Mesenchymal stem cell (in vitro differentiated cells and primary cell): ENCODE data around the gene FZD10.

Experiments used
- DNase-seq: peaks from one replicate; pipeline ENCODE4 v3.0.0-alpha.2; 2013
- H2AFZ ChIP-seq: one replicate; pipeline ENCODE4 v1.6.1; 2013; ENCODE audit warnings: low read depth, mild to moderate bottlenecking, control low read depth, inconsistent platforms, low read length, moderate library complexity
- H2AK5ac ChIP-seq: 2 replicates; pipeline ENCODE4 v1.6.1; 2013; ENCODE audit warnings: low read length, moderate library complexity, mild to moderate bottlenecking, inconsistent platforms; ENCODE audit not compliant: severe bottlenecking
- H2BK120ac ChIP-seq: one replicate; pipeline ENCODE4 v1.6.1; 2013; ENCODE audit warnings: low read depth, mild to moderate bottlenecking, inconsistent platforms, low read length, moderate library complexity
- H2BK12ac ChIP-seq, 2 experiments: one replicate each; pipeline ENCODE4 v1.6.1; 2013; ENCODE audit warnings: inconsistent platforms in 2 of 2, low read length in 2 of 2, mild to moderate bottlenecking in 2 of 2, moderate library complexity in 2 of 2, control low read depth in 1 of 2
- H2BK15ac ChIP-seq: one replicate; pipeline ENCODE4 v1.6.1; 2013; ENCODE audit warnings: mild to moderate bottlenecking, low read depth, inconsistent platforms; ENCODE audit not compliant: poor library complexity, severe bottlenecking
- H2BK5ac ChIP-seq: 2 replicates; pipeline ENCODE4 v1.6.1; 2013; ENCODE audit warnings: low read depth, mild to moderate bottlenecking, low read length, control low read depth, inconsistent platforms; ENCODE audit not compliant: poor library complexity, severe bottlenecking
- H3K14ac ChIP-seq, 2 experiments: one replicate each; pipeline ENCODE4 v1.6.1; 2013; ENCODE audit warnings: inconsistent platforms in 2 of 2, low read length in 2 of 2, control low read depth in 1 of 2, mild to moderate bottlenecking in 1 of 2, moderate library complexity in 1 of 2
- H3K18ac ChIP-seq, 2 experiments: one replicate each; pipeline ENCODE4 v1.6.1; 2013; ENCODE audit warnings: inconsistent platforms in 2 of 2, low read length in 2 of 2, control low read depth in 1 of 2, low read depth in 1 of 2, mild to moderate bottlenecking in 1 of 2
- H3K23ac ChIP-seq, 2 experiments: one replicate each; pipeline ENCODE4 v1.6.1; 2013; ENCODE audit warnings: inconsistent platforms in 2 of 2, low read length in 2 of 2, mild to moderate bottlenecking in 2 of 2, moderate library complexity in 2 of 2, control low read depth in 1 of 2
- H3K27ac ChIP-seq: 2 replicates; pipeline ENCODE4 v1.5.1; 2013; ENCODE audit warnings: mild to moderate bottlenecking, moderate library complexity, low read length, control low read depth, inconsistent platforms; ENCODE audit not compliant: poor library complexity, severe bottlenecking
- H3K27me3 ChIP-seq, 2 experiments: 2 replicates each; pipeline versions ENCODE4 v1.6.1 to v1.7.0; 2013; ENCODE audit warnings: low read length in 2 of 2, mild to moderate bottlenecking in 2 of 2, moderate library complexity in 2 of 2, control low read depth in 1 of 2, inconsistent platforms in 1 of 2; ENCODE audit not compliant: control insufficient read depth in 1 of 2, insufficient read depth in 1 of 2
- H3K36me3 ChIP-seq, 2 experiments: 2 replicates each; pipeline versions ENCODE4 v1.6.1 to v1.7.0; 2013; ENCODE audit warnings: low read length in 2 of 2, control low read depth in 1 of 2, inconsistent platforms in 1 of 2, low read depth in 1 of 2, mild to moderate bottlenecking in 1 of 2; ENCODE audit not compliant: insufficient read depth in 2 of 2, control insufficient read depth in 1 of 2
- H3K4ac ChIP-seq, 2 experiments: one replicate each; pipeline ENCODE4 v1.6.1; 2013; ENCODE audit warnings: inconsistent platforms in 2 of 2, low read length in 2 of 2, mild to moderate bottlenecking in 2 of 2, moderate library complexity in 2 of 2, control low read depth in 1 of 2, low read depth in 1 of 2
- H3K4me1 ChIP-seq: 2 replicates; pipeline ENCODE4 v1.6.1; 2013; ENCODE audit warnings: low read depth, low read length, control low read depth; ENCODE audit not compliant: control insufficient read depth, insufficient read depth
- H3K4me2 ChIP-seq: 2 replicates; pipeline ENCODE4 v1.6.1; 2013; ENCODE audit warnings: low read length, mild to moderate bottlenecking, inconsistent platforms; ENCODE audit not compliant: poor library complexity, severe bottlenecking
- H3K4me3 ChIP-seq, 2 experiments: 2 replicates each; pipeline versions ENCODE4 v1.5.1 to v1.7.0; 2013; ENCODE audit warnings: low read length in 2 of 2, mild to moderate bottlenecking in 2 of 2, control low read depth in 1 of 2, low read depth in 1 of 2; ENCODE audit not compliant: insufficient read depth in 1 of 2
- H3K79me1 ChIP-seq: replicated peaks from 2 replicates; pipeline ENCODE4 v1.6.1; 2013; ENCODE audit warnings: mild to moderate bottlenecking, control low read depth, low read length, inconsistent platforms; ENCODE audit not compliant: poor library complexity, severe bottlenecking
- H3K9ac ChIP-seq: 2 replicates; pipeline ENCODE4 v1.7.0; 2013; ENCODE audit warnings: mild to moderate bottlenecking, low read length, moderate library complexity
- H3K9me3 ChIP-seq: 2 replicates; pipeline ENCODE4 v1.7.0; 2013; ENCODE audit warnings: mild to moderate bottlenecking, low read length; ENCODE audit not compliant: control insufficient read depth
- H4K8ac ChIP-seq: one replicate; pipeline ENCODE4 v1.6.1; 2013; ENCODE audit warnings: inconsistent platforms, mild to moderate bottlenecking, low read length, moderate library complexity
- H4K91ac ChIP-seq: one replicate; pipeline ENCODE4 v1.6.1; 2013; ENCODE audit warnings: mild to moderate bottlenecking, low read length, inconsistent platforms
- WGBS: methylation state at CpG from one replicate; pipeline ENCODE4 v1.1.7; 2013; ENCODE audit warnings: mixed read lengths; 5-methylcytosine and 5-hydroxymethylcytosine counted together

FZD10 gene

GRCh38 chr12:130137040-130138018, 24.9 kb upstream of the FZD10 start:
- H2BK120ac ChIP-seq, result no peak overlapping the region
- no peak overlapping the region for H3K27ac ChIP-seq
- no peak overlapping the region for H3K4me3 ChIP-seq
- no peak overlapping the region for H3K4me2 ChIP-seq
- no peak overlapping the region for H3K23ac ChIP-seq
- H2AFZ ChIP-seq, result no peak overlapping the region
- H2AK5ac ChIP-seq, result no peak overlapping the region
- no peak overlapping the region for H4K91ac ChIP-seq
- no peak overlapping the region for H2BK15ac ChIP-seq
- H3K4me1 ChIP-seq, result no peaks in the 10 kb centered on the region
- no peaks in the 10 kb centered on the region for H3K9me3 ChIP-seq
- WGBS, result 55% methylated on average over 26 of the region's 26 CpGs
- no peak overlapping the region for H3K14ac ChIP-seq
- H3K79me1 ChIP-seq, result no peaks in the 10 kb centered on the region
- peaks cover 0 to 58% of the 10 kb centered on the region in 2 experiments for H3K27me3 ChIP-seq
- no peak for DNase-seq
- no peak overlapping the region for H3K4ac ChIP-seq
- H3K9ac ChIP-seq, result no peak overlapping the region
- H2BK12ac ChIP-seq, result no peak overlapping the region
- H2BK5ac ChIP-seq, result no peak overlapping the region
- H3K36me3 ChIP-seq, result no peaks in the 10 kb centered on the region
- H4K8ac ChIP-seq, result no peak overlapping the region
- H3K18ac ChIP-seq, result no peak overlapping the region

- Histone ChIP-seq H2AK5ac (no peak overlapping the region), H2BK120ac (no peak overlapping the region), H3K79me1 (no peaks in the 10 kb centered on the region), H3K14ac (no peak overlapping the region), H3K4ac (no peak overlapping the region), H3K9me3 (no peaks in the 10 kb centered on the region), H2BK15ac (no peak overlapping the region), H3K27ac (no peak overlapping the region), H3K18ac (no peak overlapping the region), H3K4me2 (no peak overlapping the region), H3K23ac (no peak overlapping the region), H4K91ac (no peak overlapping the region), H2BK12ac (no peak overlapping the region), H3K27me3 (peaks cover 0 to 57% of the 10 kb centered on the region in 2 experiments), H3K9ac (no peak overlapping the region), H3K4me1 (no peaks in the 10 kb centered on the region), H3K4me3 (no peak overlapping the region), H3K36me3 (no peaks in the 10 kb centered on the region), H2AFZ (no peak overlapping the region), H2BK5ac (no peak overlapping the region), H4K8ac (no peak overlapping the region)
- no peak for DNase-seq
- 92% methylated on average over 20 of the region's 20 CpGs for WGBS
These were observed 23.8 kb upstream of the FZD10 start for GRCh38 chr12:130138478-130138877.

GRCh38 chr12:130139567-130140421, 22.5 kb upstream of the FZD10 start:
- Histone ChIP-seq H3K79me1 (no peaks in the 10 kb centered on the region), H3K4ac (no peak overlapping the region), H3K4me1 (no peaks in the 10 kb centered on the region), H3K27ac (no peak overlapping the region), H3K18ac (no peak overlapping the region), H4K8ac (no peak overlapping the region), H3K9me3 (no peaks in the 10 kb centered on the region), H2AK5ac (no peak overlapping the region), H3K4me2 (no peak overlapping the region), H2BK120ac (no peak overlapping the region), H3K36me3 (no peaks in the 10 kb centered on the region), H2BK12ac (no peak overlapping the region), H3K9ac (no peak overlapping the region), H3K14ac (no peak overlapping the region), H3K4me3 (no peak overlapping the region), H3K27me3 (peaks cover 0 to 54% of the 10 kb centered on the region in 2 experiments), H2AFZ (no peak overlapping the region), H3K23ac (no peak overlapping the region), H4K91ac (no peak overlapping the region), H2BK15ac (no peak overlapping the region), H2BK5ac (no peak overlapping the region)
- DNase-seq, result peak; percentile 45
- WGBS, result 60% methylated on average over 22 of the region's 25 CpGs

- no peak for DNase-seq
- Histone ChIP-seq H3K9ac (no peak overlapping the region), H3K4ac (no peak overlapping the region), H3K27me3 (peaks cover 0 to 59% of the 10 kb centered on the region in 2 experiments), H3K4me1 (no peaks in the 10 kb centered on the region), H3K18ac (no peak overlapping the region), H3K23ac (no peak overlapping the region), H2BK15ac (no peak overlapping the region), H2BK5ac (no peak overlapping the region), H2BK12ac (no peak overlapping the region), H2BK120ac (no peak overlapping the region), H4K91ac (no peak overlapping the region), H3K36me3 (no peaks in the 10 kb centered on the region), H3K27ac (no peak overlapping the region), H3K79me1 (no peaks in the 10 kb centered on the region), H3K9me3 (no peaks in the 10 kb centered on the region), H3K4me2 (no peak overlapping the region), H4K8ac (no peak overlapping the region), H2AK5ac (no peak overlapping the region), H2AFZ (no peak overlapping the region), H3K4me3 (no peak overlapping the region), H3K14ac (no peak overlapping the region)
- WGBS, result 82% methylated on average over 10 of the region's 11 CpGs
These were observed 21.2 kb upstream of the FZD10 start for GRCh38 chr12:130141105-130141504.
